A204.1 (cell line): ENCODE results near the gene WWOX.
"Not testable (repeated sequence)": the region's sequence is repeated elsewhere in the genome, so short reads cannot be mapped to it uniquely, and the experiment has no call there.

Source experiments
- FAIRE-seq: peaks from 2 replicates; lab custom pipeline; 2012; peaks lifted over from hg19 to GRCh38; lab: Jason Lieb, UNC

Gene WWOX

DNA sequence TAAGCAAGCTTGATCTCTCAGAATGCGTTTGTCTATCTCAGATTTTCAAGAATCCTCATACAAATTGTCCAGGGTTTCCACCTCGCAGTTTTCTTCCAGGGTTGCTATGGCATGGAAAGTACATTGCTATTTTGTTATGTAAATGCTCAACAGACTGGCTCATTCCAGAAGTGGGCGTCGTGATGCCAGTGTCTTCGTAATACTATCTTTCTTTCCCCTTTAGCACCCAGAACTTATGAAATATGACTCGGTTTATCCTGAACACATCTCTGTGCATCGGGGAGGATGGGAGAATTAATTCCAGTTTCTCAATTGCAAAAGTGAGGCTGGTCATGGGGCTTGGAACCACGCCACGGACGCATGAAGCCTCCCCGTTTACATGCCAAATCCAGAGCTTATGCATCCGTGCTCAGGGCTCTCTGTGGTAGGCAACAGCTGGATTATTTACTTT, 405.0 kb downstream of the WWOX start:
- no peak for FAIRE-seq

DNA sequence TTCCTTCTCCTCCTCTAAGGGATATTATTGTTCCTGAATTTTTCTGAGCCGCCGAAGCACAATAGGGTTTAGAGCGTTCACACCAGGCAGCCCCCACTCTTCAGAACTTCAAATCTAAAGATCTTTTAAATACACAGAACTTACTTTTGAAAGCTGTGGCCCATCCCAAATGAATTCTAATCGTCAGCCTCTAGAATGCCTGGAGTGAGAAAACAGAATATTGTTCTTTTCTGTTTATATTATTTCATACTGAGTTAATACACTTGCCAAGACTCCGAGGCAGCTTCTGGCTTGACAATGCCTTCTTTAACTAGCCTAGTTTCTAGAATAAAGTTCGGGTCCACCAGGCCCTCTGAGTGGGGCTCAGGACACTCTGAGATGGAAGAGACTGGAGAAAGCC, 405.6 kb downstream of the WWOX start:
- FAIRE-seq: no peak

DNA sequence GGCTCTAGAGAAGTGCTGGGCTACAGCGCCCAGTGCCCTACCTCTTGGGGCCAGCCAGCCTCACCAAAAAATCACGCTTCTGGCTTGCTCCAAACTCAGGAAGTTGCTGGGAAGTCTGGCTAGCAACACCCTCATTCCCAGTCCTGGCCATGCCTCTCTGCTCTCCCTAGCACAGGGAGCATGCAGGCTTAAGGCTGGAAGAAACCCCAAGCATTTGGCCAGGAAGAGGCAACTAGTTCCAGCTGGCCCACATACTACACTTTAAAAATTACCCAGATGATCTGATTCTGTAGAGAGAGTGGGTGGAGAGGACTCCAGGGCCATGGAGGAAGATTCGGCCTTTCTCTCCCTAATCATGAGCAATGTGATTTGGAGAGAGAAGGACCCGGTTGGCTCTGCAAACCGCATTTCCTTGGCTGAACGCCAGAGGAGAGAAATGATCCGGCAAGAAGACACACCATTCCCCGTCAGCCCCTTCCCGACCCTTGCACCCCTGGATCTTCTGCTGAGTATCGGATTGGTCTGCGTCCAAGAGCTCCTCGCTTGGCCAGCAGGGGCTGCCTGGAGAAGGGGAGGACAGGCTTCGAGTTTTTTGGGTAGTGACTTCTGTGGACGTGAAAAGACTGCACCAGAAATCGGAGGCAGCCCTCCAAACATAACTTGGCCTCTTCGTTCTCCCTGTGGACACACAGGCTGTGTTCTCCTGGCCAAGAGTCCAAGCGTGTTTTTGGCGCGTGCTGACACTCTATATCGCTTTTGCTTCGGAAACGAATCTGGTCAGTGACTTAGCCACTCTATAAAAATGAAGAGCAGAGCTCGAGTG, 406.3 kb downstream of the WWOX start:
- FAIRE-seq: no peak

DNA sequence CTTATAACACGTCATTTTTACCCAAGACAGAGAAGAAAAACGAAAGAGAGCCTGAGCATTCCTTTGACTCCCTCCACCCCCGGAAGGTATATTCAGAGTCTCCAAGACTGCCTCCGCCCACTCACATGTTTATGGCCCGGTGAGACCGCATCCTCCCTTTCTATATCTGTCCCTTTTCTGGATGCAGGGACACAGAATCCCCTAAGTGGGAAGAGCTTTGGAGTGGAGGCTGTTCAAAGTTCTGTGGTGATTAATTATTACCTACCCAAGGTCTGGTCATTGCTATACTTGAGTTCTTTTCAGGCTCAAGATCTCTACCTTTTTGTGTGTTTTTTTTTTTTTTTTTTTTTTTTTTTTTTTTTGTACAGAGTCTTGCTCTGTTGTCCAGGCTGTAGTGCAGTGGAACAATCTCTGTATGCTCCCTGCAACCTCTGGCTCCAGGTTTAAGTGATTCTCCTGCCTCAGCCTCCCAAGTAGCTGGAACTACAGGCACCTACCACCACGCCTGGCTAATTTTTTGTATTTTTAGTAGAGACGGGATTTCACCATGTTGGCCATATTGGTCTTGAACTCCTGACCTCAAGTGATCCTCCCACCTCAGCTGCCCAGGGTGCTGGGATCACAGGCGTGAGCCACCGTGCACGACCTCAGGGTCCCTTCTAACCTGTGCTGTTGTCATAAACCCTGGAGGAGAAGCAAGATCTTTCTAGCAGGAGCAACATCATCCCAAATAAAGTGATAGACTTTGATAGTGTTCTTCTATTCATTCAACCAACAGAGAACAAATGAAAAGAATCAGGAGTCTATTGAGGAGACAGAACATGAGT, 407.1 kb downstream of the WWOX start:
- no peak for FAIRE-seq

DNA sequence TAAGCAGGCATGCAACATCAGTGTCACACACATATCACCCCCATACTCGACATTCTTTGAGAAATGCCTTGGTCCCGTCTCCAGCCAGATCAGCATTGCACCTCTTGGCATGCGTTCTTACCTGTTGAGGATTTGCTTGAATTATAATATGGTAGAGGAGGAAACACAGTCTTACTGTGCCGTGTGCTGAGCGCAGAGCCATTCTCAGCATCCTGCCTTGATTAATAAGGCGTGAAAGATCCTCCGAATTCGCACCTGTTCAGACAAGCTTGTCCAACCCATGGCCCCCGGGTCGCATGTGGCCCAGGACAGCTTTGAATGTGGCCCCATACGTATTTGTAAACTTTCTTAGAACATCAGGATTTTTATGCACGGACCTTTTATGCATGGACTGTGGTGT, 408.1 kb downstream of the WWOX start:
- no peak for FAIRE-seq

DNA sequence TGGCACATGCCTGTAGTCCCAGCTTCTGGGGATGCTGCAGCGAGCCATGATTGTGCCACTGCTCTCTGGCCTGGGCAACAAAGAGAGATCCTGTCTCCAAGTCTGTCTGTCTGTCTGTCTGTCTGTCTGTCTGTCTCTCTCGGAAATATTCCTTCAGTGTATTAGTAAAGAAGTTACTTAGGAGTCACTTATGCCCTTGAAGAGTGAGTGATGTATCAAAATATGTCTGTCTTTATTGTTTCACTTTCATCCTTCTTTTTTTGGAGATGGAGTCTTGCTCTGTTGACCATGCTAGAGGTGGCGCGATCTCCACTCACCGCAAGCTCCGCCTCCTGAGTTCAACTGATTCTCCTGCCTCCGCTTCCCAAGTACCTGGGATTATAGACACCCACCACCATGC, 410.5 kb downstream of the WWOX start:
- FAIRE-seq: no peak

DNA sequence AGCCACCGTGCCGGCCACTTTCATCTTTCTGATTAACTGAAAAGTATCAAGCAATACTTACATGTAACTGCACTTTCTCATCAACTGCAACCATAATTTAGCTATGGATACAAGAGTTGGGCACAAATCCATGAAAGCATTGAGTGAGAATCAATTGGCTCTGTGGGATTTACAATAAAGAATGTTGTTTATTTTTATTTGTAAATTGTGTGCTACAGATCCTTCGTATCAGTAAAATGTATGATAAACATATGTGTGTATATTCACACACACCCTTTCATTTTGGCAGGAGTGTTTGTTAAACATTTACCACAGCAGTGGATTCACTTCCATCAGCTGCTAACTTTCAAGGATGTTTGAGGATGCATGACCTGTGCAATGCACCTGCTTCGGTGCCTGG, 411.0 kb downstream of the WWOX start:
- no peak for FAIRE-seq

DNA sequence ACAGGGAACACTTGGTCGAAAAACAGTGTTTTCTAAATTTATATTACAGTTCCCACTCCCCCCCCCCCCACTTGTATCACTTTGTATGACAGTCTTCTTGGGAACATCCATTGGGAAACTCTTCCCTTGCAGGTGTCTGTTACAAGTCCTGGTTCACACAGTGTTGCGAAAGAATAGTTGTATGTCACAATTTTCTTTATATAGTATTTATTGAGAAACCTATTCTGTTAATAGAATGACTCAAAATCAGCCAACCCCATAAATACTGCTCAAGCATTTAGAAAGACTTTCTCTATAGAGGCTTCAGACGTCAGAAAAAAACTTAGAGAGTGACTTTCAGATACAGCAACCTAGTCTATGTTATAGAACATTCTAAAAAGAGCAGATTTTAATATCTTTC, 414.4 kb downstream of the WWOX start:
- no peak for FAIRE-seq

DNA sequence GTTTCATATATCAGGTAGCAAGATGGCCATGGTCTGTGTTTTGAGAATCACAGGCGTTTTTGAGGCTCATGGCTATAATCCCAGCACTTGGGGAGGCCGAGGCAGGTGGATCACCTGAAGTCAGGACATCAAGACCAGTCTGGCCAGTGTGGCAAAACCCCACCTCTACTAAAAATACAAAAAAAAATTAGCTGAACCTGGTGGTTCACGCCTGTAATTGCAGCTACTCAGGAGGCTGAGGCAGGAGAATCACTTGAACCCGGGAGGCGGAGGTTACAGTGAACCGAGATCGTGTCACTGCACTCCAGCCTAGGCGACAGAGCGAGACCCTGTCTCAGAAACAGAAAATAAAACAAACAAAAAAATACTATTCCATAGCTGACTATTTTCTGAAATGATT, 415.4 kb downstream of the WWOX start:
- FAIRE-seq: not testable (repeated sequence)

DNA sequence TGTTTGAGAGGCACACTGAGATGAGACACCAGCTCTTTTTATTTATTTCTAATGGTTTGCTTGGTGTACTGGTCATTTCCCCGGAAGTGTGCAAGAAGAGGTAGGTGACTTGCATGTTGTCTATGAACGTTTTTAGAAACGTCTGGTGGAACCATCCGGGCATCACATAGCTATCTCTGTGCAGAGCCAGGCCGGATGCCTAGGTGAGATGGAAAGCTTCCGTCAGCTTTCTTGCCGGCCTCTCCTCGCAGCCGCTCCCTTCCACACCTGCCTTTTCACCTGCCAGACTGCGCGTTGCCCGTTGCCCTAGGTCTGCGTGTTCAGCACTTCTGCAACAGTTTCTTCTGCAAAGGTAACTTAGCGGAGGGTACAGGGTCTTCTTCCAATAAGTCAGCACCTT, 416.0 kb downstream of the WWOX start:
- no peak for FAIRE-seq

DNA sequence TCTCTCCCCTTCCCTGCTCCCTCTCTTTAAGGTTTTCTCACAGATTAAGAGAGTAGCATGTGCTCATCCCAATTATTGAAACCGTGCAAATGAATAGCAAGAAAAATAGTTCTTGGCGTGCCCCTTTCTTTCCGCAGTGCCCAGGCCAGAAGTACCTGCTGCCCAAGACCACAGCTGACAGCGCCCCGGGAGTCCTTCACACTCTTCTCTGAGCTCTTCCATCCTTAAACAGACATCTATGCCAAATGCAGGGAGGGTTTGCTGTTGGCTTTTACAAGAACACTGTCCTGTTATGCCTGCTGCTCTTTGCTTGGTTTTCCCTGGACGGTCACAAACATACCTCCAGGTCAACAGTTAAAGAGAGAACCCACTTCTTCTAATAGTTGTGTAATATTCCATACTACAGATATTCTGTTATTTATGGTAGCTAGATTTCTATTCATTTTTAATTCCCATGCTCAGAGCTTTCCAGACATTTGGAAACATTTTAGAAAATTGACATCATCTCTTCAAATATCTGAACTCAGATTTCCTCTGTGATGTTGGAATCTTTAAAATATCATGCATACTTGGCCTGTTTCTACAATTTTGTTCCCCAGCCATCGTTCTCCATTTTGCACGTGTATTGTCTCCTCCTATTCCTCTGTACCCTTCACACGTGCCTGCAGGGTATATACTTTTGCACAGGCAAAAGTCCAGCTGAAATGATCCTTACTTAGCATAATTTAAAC, 416.7 kb downstream of the WWOX start:
- FAIRE-seq: no peak

DNA sequence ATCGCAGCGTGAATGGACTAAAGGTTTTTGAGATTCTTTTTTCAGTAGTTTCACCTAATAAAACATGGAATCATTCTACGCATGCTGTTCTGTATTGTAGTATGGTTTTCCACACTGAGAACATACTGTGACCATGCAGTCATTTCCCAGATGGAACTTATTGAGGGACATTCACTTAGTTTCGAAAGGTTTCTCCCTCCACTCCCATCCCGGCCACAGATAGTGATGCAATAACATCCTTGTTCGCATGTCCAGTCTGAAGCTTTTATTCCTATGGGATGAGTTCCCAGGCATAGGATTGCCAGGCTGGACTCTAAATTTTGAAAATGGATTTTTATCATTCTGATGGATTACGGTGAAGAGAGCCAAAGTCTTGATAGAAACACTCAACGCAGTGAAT, 420.4 kb downstream of the WWOX start:
- no peak for FAIRE-seq

DNA sequence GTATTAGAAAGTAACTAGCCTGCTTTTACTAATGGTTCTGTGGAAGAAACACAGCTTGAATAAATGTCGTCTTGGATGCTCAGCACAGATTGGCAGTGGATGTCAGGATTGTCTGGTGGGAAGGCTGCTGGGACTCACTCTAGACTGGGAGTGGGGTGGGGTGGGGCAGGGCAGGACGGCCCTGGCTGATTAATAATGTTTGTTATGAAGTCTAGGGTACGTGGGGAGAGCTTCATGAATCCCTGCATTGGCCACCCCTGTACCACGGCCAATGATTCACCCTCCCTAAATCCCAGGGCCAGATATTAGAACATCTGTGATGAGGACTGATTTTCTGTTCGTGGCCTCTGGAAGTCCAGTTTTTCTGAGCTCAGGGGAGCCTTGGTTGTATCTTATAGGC, 421.0 kb downstream of the WWOX start:
- no peak for FAIRE-seq

DNA sequence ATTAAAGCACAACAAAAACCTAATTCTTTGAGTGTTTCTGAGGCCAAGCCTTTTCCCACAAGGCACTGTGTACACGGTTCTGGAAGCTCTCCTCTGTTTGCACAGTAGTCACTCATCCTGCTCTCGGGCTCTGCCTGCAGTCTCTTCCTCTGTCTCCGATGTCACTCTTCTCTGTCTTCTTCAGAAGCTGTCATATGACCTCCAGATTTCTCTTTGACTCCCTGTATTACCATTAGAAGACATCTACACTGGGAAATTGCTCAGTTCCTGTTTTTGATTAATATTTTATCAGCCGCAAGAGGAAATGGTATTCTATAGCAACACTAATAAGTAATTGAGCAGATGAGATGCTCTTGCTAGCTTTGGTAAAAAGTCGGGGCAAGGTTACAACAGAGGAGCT, 422.9 kb downstream of the WWOX start:
- FAIRE-seq: no peak

DNA sequence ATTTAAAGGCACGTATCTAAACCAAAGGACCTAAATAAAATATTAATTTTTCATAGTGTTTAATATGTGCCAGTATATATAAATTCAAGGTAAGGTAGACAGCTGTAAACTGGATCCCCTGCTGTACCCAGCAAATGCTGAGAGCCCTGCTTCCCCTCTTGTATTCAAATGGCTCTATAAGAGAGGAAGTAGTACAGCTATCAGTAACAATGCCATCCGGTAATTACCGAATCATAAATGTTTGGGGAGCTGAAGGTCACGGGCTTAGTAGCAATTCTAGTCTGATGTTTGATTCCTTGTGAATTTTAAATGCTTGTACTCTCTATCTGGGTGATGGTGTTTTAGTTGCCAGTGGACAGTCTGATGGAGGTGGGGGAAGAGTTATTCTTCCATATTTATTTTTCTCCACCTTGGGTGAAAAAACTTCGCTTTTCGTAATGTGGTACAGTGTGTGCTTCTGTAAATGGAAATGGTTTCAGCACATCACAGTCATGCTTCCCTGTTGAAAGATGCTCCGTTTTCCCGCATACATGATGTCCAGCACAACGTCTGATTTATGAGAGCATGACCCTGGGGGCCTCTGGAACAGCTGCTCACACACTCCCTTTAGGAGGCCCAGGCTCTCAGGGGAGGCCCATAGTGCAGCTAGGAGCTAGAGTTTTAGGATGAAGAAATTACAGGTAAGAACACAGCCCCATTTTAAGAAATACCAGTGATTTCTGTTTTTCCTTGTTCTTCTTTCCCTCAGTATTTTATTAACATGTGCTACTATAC, 423.9 kb downstream of the WWOX start:
- FAIRE-seq: no peak

DNA sequence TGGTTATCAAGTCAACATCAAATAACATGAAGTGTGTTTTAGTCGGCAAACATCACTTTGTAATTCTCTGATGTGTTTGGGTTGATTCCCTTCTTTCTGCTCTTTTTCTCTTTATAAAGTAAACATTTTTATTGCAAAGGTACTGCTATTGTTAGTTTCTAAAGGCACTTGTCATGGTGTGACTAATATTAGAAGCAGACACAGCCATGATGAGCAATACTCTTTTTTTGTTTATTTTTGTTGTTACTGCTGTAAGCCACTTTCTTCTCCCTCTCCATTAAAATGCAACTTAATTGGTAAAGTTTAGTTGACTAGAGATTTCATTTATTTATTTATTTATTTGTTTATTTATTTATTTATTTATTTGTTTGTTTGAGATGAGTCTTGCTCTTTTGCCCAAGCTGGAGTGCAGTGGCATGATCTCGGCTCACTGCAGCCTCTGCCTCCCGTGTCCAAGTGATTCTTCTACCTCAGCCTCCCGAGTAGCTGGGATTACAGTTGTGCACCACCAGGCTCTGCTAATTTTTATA, 424.7 kb downstream of the WWOX start:
- no peak for FAIRE-seq

DNA sequence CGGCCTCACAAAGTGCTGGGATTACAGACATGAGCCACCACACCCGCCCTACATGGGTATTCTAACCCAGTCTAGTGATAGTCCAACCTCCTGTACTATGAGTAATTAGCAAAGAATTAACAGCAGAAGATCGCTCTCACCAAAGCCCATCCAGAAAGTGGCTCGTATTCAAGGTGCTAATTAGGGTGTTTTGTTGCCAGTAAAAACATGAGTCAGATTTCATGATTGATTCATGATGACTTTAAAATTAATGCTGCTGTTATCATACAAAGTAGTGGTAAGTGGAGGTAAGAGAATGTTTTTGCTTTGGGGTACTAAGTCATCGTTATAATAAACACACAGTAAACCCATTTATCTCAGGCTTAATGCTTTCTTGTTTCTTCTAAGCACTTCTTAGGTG, 428.8 kb downstream of the WWOX start:
- FAIRE-seq: no peak

DNA sequence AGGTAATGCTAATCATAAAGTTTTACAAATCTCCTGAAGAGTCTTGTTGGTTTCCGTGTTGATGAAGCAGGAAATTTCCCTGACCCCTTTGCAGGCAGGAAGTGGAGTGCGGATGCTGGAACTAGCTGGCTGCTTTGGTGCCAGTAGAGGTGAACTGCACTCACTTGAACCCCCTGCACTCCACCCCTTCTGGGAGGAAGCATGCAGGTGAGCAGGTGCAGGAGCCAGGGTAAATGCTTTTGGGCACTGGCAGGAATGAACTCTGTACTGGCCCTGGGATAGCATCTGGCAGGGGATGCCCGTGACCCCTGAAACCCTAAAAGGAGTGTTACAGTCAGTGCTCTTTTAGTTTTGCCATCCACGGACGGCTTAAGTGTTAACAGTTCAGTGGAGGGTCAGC, 430.4 kb downstream of the WWOX start:
- FAIRE-seq: no peak

DNA sequence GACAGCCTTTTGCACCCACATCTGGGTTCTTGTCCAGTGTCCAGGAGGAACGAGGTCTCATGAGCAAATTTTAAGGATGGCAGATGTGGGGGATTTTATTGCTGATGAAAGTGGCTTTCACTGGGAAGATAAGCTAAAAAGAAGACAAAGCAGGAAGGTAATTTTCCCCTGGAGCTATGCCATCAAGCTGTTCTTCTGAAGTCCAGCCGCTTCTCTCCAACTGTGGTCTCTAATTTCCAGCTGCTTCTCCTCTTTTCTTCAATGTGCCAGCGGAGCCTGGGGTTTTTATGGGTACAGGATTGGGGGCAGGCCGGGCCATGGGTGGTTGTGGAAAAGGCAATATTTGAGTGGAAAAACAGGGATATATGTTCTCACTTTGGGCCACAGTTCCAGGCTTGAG, 430.8 kb downstream of the WWOX start:
- FAIRE-seq: no peak

DNA sequence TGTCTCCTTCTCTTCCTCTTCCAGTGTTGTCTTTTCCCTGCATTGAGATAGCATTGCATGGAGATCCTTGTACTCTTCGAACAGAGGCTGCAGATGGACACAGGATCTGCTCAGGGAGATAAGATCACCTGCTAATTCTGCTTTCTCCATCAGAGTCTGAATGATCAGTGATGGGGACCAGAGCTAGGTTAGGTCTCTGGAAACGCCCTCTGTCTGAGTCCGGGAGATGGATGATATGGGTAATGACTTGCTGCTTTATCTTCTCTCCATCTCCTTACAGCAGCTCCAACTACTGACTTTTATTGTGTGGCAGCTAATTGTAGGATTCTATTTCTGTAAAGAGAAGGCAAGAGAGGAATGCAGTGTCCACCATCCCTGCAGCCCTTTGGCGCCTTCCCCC, 435.6 kb downstream of the WWOX start:
- FAIRE-seq: no peak

DNA sequence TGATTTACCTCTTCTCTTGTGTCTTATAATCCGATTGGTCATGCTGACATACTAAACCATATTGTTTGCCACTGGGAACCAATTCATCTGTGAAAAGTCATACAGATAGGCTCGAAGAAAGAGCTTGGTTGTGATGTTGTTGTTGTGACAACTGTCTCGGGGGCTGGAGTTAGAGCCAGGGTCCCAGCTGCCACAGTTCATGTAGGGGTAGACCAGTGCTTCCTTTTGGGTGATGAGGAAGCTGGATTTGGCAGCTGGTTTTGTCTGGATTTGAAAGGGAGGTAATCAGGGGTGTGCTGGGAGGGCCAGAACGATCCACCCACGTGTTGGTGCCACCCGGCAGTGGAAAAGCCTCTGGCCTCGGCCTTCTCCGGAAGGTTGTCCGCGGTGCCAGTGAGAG, 438.1 kb downstream of the WWOX start:
- FAIRE-seq: no peak

DNA sequence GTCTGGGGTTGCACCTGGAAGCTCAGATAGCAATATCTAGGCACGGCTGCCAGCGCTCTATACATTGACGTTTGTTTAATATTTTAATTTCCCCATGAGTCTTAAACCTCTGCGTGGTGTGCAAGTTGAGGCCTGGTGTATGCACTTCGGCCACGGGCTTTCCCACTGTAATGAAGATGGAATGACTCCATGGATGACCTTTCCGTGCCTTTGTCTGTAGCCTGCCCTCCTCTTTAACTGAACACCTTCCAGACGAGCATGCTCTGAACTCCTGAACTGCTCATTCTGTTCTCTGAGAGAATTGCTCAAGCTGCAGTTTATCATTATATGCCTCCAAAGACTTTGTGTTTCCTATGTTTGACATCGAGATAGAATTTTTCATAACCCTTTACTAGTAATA, 438.8 kb downstream of the WWOX start:
- no peak for FAIRE-seq
